D721Med (cell line): Measurements from ENCODE around the gene DNASE2.
"Not testable (repeated sequence)": the region's sequence is repeated elsewhere in the genome, so short reads cannot be mapped to it uniquely, and the experiment has no call there.

Experiments
- DNase-seq: peaks from one replicate; pipeline ENCODE4 v3.0.0; 2011; ENCODE audit warnings: low spot score; ENCODE audit not compliant: insufficient read length
- FAIRE-seq: peaks from 2 replicates; lab custom pipeline; 2011; peaks lifted over from hg19 to GRCh38; lab: Jason Lieb, UNC
- CTCF ChIP-seq: IDR thresholded peaks from 2 replicates; pipeline ENCODE4 v1.5.1; 2012; ENCODE audit warnings: mild to moderate bottlenecking, control low read depth; ENCODE audit not compliant: insufficient read depth; ENCODE audit errors: missing control alignments

The DNASE2 gene

GRCh38 chr19:12893582-12893981 lies 12.3 kb upstream of the DNASE2 start:
- no peak for TF ChIP-seq CTCF
- no peak for DNase-seq
- FAIRE-seq: no peak

- TF ChIP-seq CTCF: no peak
- FAIRE-seq (no peak), DNase-seq (no peak)
These were observed 10.3 kb upstream of the DNASE2 start for GRCh38 chr19:12891553-12892021.

- TF ChIP-seq CTCF: peak; percentile 18
- FAIRE-seq: no peak
These were observed 9.7 kb upstream of the DNASE2 start, which contains the start of gene GCDH for GRCh38 chr19:12890787-12891552. Gene GCDH, plus strand, starts transcription at chr19:12891160. Its CDS starts 145 bp downstream, at chr19:12891305.

GRCh38 chr19:12890299-12890786 lies 9.1 kb upstream of the DNASE2 start:
- DNase-seq, FAIRE-seq: not testable (repeated sequence)

More at GRCh38 chr19:12890787-12891552, 9.7 kb upstream of the DNASE2 start, which contains the start of gene GCDH:
- peak; percentile 95 for DNase-seq

GRCh38 chr19:12888006-12888603 lies 6.9 kb upstream of the DNASE2 start:
- no peak for DNase-seq
- TF ChIP-seq CTCF: no peak
- FAIRE-seq: no peak

GRCh38 chr19:12886969-12887747 lies 5.9 kb upstream of the DNASE2 start, which contains the start of gene KLF1:
Gene KLF1, minus strand, starts transcription at chr19:12887201. Its CDS starts 61 bp downstream, at chr19:12887140.
- FAIRE-seq: no peak
- TF ChIP-seq CTCF: no peak
- no peak for DNase-seq

GRCh38 chr19:12886651-12886968 lies 5.4 kb upstream of the DNASE2 start:
- no peak for FAIRE-seq
- no peak for TF ChIP-seq CTCF

More at GRCh38 chr19:12886651-12886968, 5.4 kb upstream of the DNASE2 start:
- no peak for DNase-seq
